Upper lobe of left lung (tissue), 4 donors: ENCODE results near the gene NUP188.

Source experiments
- CTCF ChIP-seq, 6 experiments: fragments of 450-650 bp in 4 of 6; fragments of 200-600 bp in 2 of 6; sonication (generic) in 2 of 6; IDR thresholded peaks; one replicate each; pipeline ENCODE4 v1.5.1; 2016 to 2019; ENCODE audit warnings: antibody characterized with exemption in 6 of 6
- POLR2A ChIP-seq, 4 donors: fragments of 450-650 bp; IDR thresholded peaks; one replicate each; pipeline ENCODE4 v1.5.1; 2016 to 2017; ENCODE audit warnings: antibody characterized with exemption in 4 of 4, mild to moderate bottlenecking in 2 of 4
- POLR2AphosphoS5 ChIP-seq, 2 donors: sonication (generic); formaldehyde crosslinking; IDR thresholded peaks; one replicate each; pipeline ENCODE4 v1.5.1; 2017; ENCODE audit warnings: antibody characterized with exemption in 2 of 2

DNA sequence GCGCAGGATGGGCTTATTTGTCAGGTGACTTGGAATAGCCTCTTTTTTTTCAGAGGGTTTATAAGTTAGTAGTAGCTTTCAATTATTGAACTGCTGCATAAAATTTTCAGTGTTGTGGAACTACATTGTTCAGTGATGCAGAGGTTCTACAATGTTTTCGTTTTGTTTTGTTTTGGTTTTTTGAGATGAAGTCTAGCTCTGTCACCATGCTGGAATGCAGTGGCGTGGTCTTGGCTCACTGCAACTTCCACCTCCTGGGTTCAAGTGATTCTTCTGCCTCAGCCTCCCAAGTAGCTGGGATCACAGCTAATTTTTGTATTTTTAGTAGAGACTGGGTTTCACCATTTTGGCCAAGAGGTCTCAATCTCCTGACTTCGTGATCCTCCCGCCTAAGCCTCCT, 22.0 kb downstream of the NUP188 start:
- TF ChIP-seq POLR2A (IDR thresholded peaks at IDR 0.05) (no peak), POLR2AphosphoS5 (IDR thresholded peaks at IDR 0.05) (no peak), CTCF (IDR thresholded peaks at IDR 0.05) (no peak)
